B cell (primary cell): ENCODE data around the gene NIPAL4. TPM values are rescaled to one million over a fixed set of nuclear protein-coding genes. Genes with fewer than 3 reads are reported as not detected.

Experiments used
- ATAC-seq: fragments of 200-7000 bp; cut with Tn5 transposase; one replicate; pipeline ENCODE4 v1.10.0; 2021; ENCODE audit warnings: low read depth, mild to moderate bottlenecking, moderate number of reproducible peaks, moderate library complexity
- CTCF ChIA-PET: fragments of 350-600 bp; sonication (Branson Sonifier 250); formaldehyde crosslinking; loops from one replicate; lab custom pipeline; 2021; ENCODE audit warnings: antibody characterized with exemption, inconsistent platforms; lab: Charles Lee
- POLR2A ChIA-PET: fragments of 350-600 bp; sonication (Branson Sonifier 250); formaldehyde crosslinking; loops from one replicate; lab custom pipeline; 2021; ENCODE audit warnings: antibody characterized with exemption; lab: Charles Lee
- DNase-seq: peaks from one replicate; pipeline ENCODE4 v3.0.0; 2013
- H2AFZ ChIP-seq: 2 replicates; pipeline ENCODE4 v1.6.1; 2012; ENCODE audit warnings: mild to moderate bottlenecking, low read depth, low read length; ENCODE audit not compliant: insufficient read depth, poor library complexity, severe bottlenecking
- H3K27ac ChIP-seq, 2 donors: 1 replicate in 1 of 2; 2 replicates in 1 of 2; pipeline ENCODE4 v1.5.1; 2012 to 2013; ENCODE audit warnings: low read length in 2 of 2, mild to moderate bottlenecking in 2 of 2, moderate library complexity in 1 of 2
- H3K27me3 ChIP-seq, 4 experiments: fragments of 200-600 bp in 1 of 4; sonication (generic) in 1 of 4; replicated peaks in 1 of 4; 1 replicate in 2 of 4; 2 replicates in 2 of 4; pipeline versions ENCODE4 v1.6.1 to v1.7.0; 2013 to 2016; ENCODE audit warnings: low read length in 3 of 4, mild to moderate bottlenecking in 2 of 4, mixed read lengths in 1 of 4, moderate library complexity in 1 of 4; ENCODE audit not compliant: insufficient read depth in 4 of 4, control insufficient read depth in 3 of 4; ENCODE audit errors: control extremely low read depth in 1 of 4
- H3K36me3 ChIP-seq, 2 experiments: replicated peaks in 1 of 2; 1 replicate in 1 of 2; 2 replicates in 1 of 2; pipeline versions ENCODE4 v1.6.1 to v1.7.1; 2013; ENCODE audit warnings: low read length in 1 of 2; ENCODE audit not compliant: insufficient read depth in 2 of 2, control insufficient read depth in 1 of 2; ENCODE audit errors: control extremely low read depth in 1 of 2, extremely low read depth in 1 of 2
- H3K4me1 ChIP-seq, 2 donors: fragments of 200-600 bp in 1 of 2; sonication (generic) in 1 of 2; 1 replicate in 1 of 2; 2 replicates in 1 of 2; pipeline versions ENCODE4 v1.5.1 to v1.6.1; 2013 to 2017; ENCODE audit warnings: low read length in 2 of 2; ENCODE audit not compliant: control insufficient read depth in 2 of 2, insufficient read depth in 2 of 2
- H3K4me2 ChIP-seq: replicated peaks from 2 replicates; pipeline ENCODE3; 2012; ENCODE audit warnings: mild to moderate bottlenecking, low read depth, low read length; ENCODE audit not compliant: poor library complexity, severe bottlenecking
- H3K4me3 ChIP-seq, 5 experiments: fragments of 200-600 bp in 1 of 5; sonication (generic) in 1 of 5; 1 replicate in 3 of 5; 2 replicates in 2 of 5; pipeline versions ENCODE4 v1.5.1 to v1.7.0; 2011 to 2016; ENCODE audit warnings: low read length in 4 of 5, mild to moderate bottlenecking in 4 of 5, low read depth in 2 of 5, control low read depth in 1 of 5, moderate library complexity in 1 of 5; ENCODE audit not compliant: insufficient read depth in 1 of 5; ENCODE audit errors: control extremely low read depth in 1 of 5, extremely low read depth in 1 of 5
- H3K79me2 ChIP-seq: fragments of 200-600 bp; sonication (generic); one replicate; pipeline ENCODE4 v1.6.0; 2016; ENCODE audit warnings: low read length; ENCODE audit not compliant: control insufficient read depth, insufficient read depth
- H3K9ac ChIP-seq: fragments of 200-600 bp; sonication (generic); 2 replicates; pipeline ENCODE4 v1.6.1; 2017; ENCODE audit warnings: mild to moderate bottlenecking, low read length, moderate library complexity
- H3K9me3 ChIP-seq, 3 donors: one replicate each; pipeline versions ENCODE4 v1.6.1 to v1.7.1; 2013; ENCODE audit warnings: low read length in 2 of 3; ENCODE audit not compliant: control insufficient read depth in 2 of 3, insufficient read depth in 1 of 3; ENCODE audit errors: control extremely low read depth in 1 of 3
- H4K20me1 ChIP-seq: 2 replicates; pipeline ENCODE4 v1.6.0; 2012; ENCODE audit warnings: mild to moderate bottlenecking, low read length; ENCODE audit not compliant: insufficient read depth, control insufficient read depth, poor library complexity, severe bottlenecking
- H3K27ac Mint-ChIP-seq: one replicate; pipeline ENCODE4 v1.8.0; 2021; ENCODE audit warnings: mixed read lengths
- H3K27me3 Mint-ChIP-seq: one replicate; pipeline ENCODE4 v1.8.0; 2021; ENCODE audit warnings: mixed read lengths
- H3K4me1 Mint-ChIP-seq: one replicate; pipeline ENCODE4 v1.8.0; 2021; ENCODE audit warnings: mixed read lengths
- H3K4me3 Mint-ChIP-seq: one replicate; pipeline ENCODE4 v1.8.0; 2021; ENCODE audit warnings: mixed read lengths
- H3K9me3 Mint-ChIP-seq: one replicate; pipeline ENCODE4 v1.8.0; 2022; ENCODE audit warnings: mixed read lengths; ENCODE audit not compliant: insufficient read depth
- CTCF ChIP-seq: fragments of 200-600 bp; IDR thresholded peaks from one replicate; pipeline ENCODE4 v1.8.0; 2022; ENCODE audit warnings: antibody characterized with exemption, mild to moderate bottlenecking
- EZH2 ChIP-seq: IDR thresholded peaks from 2 replicates; pipeline ENCODE4 v1.6.1; 2012; ENCODE audit warnings: borderline replicate concordance, low read depth, mild to moderate bottlenecking, moderate library complexity, low read length; ENCODE audit not compliant: insufficient read depth, poor library complexity, severe bottlenecking
- WGBS: methylation state at CpG from one replicate; pipeline ENCODE4 v1.1.5; 2013; ENCODE audit warnings: missing lambda C conversion rate; ENCODE audit not compliant: insufficient coverage; 5-methylcytosine and 5-hydroxymethylcytosine counted together
- intact Hi-C: fragments of 100-400 bp; cut with micrococcal nuclease; formaldehyde crosslinking; loops from one replicate; pipeline ENCODE4 v1.10.0; 2022
- polyA plus RNA-seq: library from polyadenylated mRNA; depleted of rRNA; stranded (reverse); fragments of >200 nt; gene quantifications from 2 replicates; pipeline ENCODE4 v1.2.3, GENCODE V29; 2012
- total RNA-seq, 2 donors: library from RNA; stranded (reverse); fragments of 120-200 nt in 1 of 2; gene quantifications; 1 replicate in 1 of 2; 2 replicates in 1 of 2; pipeline versions ENCODE4 v1.2.3 to v1.2.4, GENCODE V29; 2013 to 2022

The NIPAL4 gene
- total and polyA plus RNA-seq, 2 donors (not counting 1 experiment from before 2014, with no cell fraction given), result 4.6 to 6.4 TPM

- H3K4me1 Mint-ChIP-seq, result peaks cover 83% of the 10 kb centered on the region
- ATAC-seq (peak; percentile 19), DNase-seq (peak; percentile 77)
- 71% methylated on average over 1 of the region's 3 CpGs for WGBS
- H3K79me2 ChIP-seq, result peaks cover 35% of the 10 kb centered on the region
- H3K27me3 ChIP-seq, result no peaks in the 10 kb centered on the region
- H3K27me3 Mint-ChIP-seq, result no peaks in the 10 kb centered on the region
- CTCF ChIA-PET, result interaction anchor here (0.8 to 2.4 kb wide), 19 partner anchors 8 to 258 kb away, joined by 3 to 21 read pairs (median 5); partner anchors contain the start of gene LSM11
- H3K9ac ChIP-seq, result peak overlapping the region; percentile 12
- H3K4me1 ChIP-seq, result peaks cover 70 to 82% of the 10 kb centered on the region in 2 donors
- POLR2A ChIA-PET, result interaction anchor here (0.9 to 4.2 kb wide), 4 partner anchors 8 to 166 kb away, joined by 3 to 41 read pairs (median 4); partner anchors contain the start of gene SOX30
- intact Hi-C loops, result loop anchor here (2.0 to 5.0 kb wide), 4 partner anchors 36 to 245 kb away; partner anchors contain the start of gene THG1L
- peaks cover 0 to 4% (median 0%) of the 10 kb centered on the region in 3 donors for H3K9me3 ChIP-seq
- H3K4me2 ChIP-seq, result peak overlapping the region; percentile 63
- H3K4me3 Mint-ChIP-seq, result peak overlapping the region; percentile 65
- TF ChIP-seq CTCF (no peak), EZH2 (no peak)
- H2AFZ ChIP-seq, result no peak overlapping the region
- peak overlapping the region; percentile 94 to 100 for H3K27ac ChIP-seq
- no peaks in the 10 kb centered on the region for H3K9me3 Mint-ChIP-seq
- no peaks in the 10 kb centered on the region for H4K20me1 ChIP-seq
- H3K36me3 ChIP-seq, result peaks cover 4 to 86% of the 10 kb centered on the region in 2 experiments
- peak overlapping the region; percentile 95 for H3K27ac Mint-ChIP-seq
- H3K4me3 ChIP-seq, result peak overlapping the region in 1 of 5 experiments; percentile 20
Measured at GRCh38 chr5:157485811-157486210, 25.8 kb downstream of the NIPAL4 start.

- peak overlapping the region; percentile 95 for H3K27ac Mint-ChIP-seq
- peak overlapping the region; percentile 65 for H3K4me3 Mint-ChIP-seq
- H3K27ac ChIP-seq, result peak overlapping the region; percentile 94 to 100
- H3K36me3 ChIP-seq, result peaks cover 4 to 86% of the 10 kb centered on the region in 2 experiments
- peaks cover 31% of the 10 kb centered on the region for H3K79me2 ChIP-seq
- peak overlapping the region in 1 of 5 experiments; percentile 20 for H3K4me3 ChIP-seq
- H3K9ac ChIP-seq, result peak overlapping the region; percentile 6
- H3K9me3 ChIP-seq, result peaks cover 0 to 4% (median 0%) of the 10 kb centered on the region in 3 donors
- ChIA-PET CTCF (interaction anchor here (0.8 to 2.4 kb wide), 16 partner anchors 9 to 232 kb away, joined by 3 to 21 read pairs (median 4); no protein-coding TSS in a partner anchor), POLR2A (interaction anchor here (0.7 to 4.2 kb wide), 4 partner anchors 8 to 165 kb away, joined by 3 to 41 read pairs (median 4); partner anchors contain the start of gene SOX30)
- no peaks in the 10 kb centered on the region for H3K9me3 Mint-ChIP-seq
- peaks cover 66 to 77% of the 10 kb centered on the region in 2 donors for H3K4me1 ChIP-seq
- peaks cover 82% of the 10 kb centered on the region for H3K4me1 Mint-ChIP-seq
- peak; percentile 46 for ATAC-seq
- peak; percentile 66 for DNase-seq
- H3K4me2 ChIP-seq, result peak overlapping the region; percentile 63
- no peak overlapping the region for H2AFZ ChIP-seq
- TF ChIP-seq CTCF (no peak), EZH2 (no peak)
- intact Hi-C loops, result loop anchor here (2.0 to 5.0 kb wide), 4 partner anchors 36 to 245 kb away; partner anchors contain the start of gene THG1L
- H3K27me3 ChIP-seq, result no peaks in the 10 kb centered on the region
- no peaks in the 10 kb centered on the region for H3K27me3 Mint-ChIP-seq
- H4K20me1 ChIP-seq, result no peaks in the 10 kb centered on the region
- WGBS, result 0% methylated on average over 4 of the region's 8 CpGs
Measured at GRCh38 chr5:157486221-157486681, 26.2 kb downstream of the NIPAL4 start.
